Vagina (tissue), 2 donors: ENCODE results near the gene SPSB2.

ENCODE experiments used
- POLR2A ChIP-seq, 2 donors: fragments of 450-650 bp; IDR thresholded peaks; one replicate each; pipeline ENCODE4 v1.6.1; 2017; ENCODE audit warnings: antibody characterized with exemption in 2 of 2, mild to moderate bottlenecking in 2 of 2, moderate library complexity in 2 of 2
- POLR2AphosphoS5 ChIP-seq, 2 donors: sonication (generic); formaldehyde crosslinking; IDR thresholded peaks; one replicate each; pipeline ENCODE4 v1.9.0; 2017; ENCODE audit warnings: antibody characterized with exemption in 2 of 2, mild to moderate bottlenecking in 2 of 2, low read depth in 1 of 2; ENCODE audit not compliant: insufficient read depth in 1 of 2
- TF ChIP-seq, protein P1 (sequence below), 3 experiments: fragments of 450-650 bp in 2 of 3; fragments of 200-600 bp in 1 of 3; sonication (generic) in 1 of 3; IDR thresholded peaks; one replicate each; pipeline ENCODE4 v1.5.1; 2017 to 2019; ENCODE audit warnings: antibody characterized with exemption in 3 of 3, mild to moderate bottlenecking in 2 of 3, moderate library complexity in 2 of 3

DNA sequence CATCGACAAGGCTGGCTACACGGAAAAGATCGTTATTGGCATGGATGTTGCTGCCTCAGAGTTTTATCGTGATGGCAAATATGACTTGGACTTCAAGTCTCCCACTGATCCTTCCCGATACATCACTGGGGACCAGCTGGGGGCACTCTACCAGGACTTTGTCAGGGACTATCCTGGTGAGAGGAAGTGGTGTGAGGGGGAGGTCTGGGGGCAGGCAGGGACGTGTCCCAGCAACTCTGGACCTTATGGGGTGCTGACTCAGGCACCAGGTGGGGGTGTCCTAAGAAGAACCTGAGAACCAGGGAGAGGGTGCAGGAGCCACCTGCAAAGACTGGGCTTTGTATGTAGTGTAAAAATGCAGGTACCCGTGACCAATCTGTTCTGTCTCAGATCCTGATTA lies 46.5 kb upstream of the SPSB2 start:
- no peak for TF ChIP-seq POLR2AphosphoS5 (IDR thresholded peaks at IDR 0.05; ENCODE audit: insufficient read depth in 1 of 2, low read depth in 1 of 2)
- TF ChIP-seq, protein P1, sequence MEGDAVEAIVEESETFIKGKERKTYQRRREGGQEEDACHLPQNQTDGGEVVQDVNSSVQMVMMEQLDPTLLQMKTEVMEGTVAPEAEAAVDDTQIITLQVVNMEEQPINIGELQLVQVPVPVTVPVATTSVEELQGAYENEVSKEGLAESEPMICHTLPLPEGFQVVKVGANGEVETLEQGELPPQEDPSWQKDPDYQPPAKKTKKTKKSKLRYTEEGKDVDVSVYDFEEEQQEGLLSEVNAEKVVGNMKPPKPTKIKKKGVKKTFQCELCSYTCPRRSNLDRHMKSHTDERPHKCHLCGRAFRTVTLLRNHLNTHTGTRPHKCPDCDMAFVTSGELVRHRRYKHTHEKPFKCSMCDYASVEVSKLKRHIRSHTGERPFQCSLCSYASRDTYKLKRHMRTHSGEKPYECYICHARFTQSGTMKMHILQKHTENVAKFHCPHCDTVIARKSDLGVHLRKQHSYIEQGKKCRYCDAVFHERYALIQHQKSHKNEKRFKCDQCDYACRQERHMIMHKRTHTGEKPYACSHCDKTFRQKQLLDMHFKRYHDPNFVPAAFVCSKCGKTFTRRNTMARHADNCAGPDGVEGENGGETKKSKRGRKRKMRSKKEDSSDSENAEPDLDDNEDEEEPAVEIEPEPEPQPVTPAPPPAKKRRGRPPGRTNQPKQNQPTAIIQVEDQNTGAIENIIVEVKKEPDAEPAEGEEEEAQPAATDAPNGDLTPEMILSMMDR (IDR thresholded peaks at IDR 0.05) = no peak
- no peak for TF ChIP-seq POLR2A (IDR thresholded peaks at IDR 0.05)
